Measurements from ENCODE around the gene CDK17. TPM values are rescaled to one million over a fixed set of nuclear protein-coding genes. Genes with fewer than 3 reads are reported as not detected.

Gene CDK17
- total and polyA plus RNA-seq, 2 of the 8 experiments (the other 6 are each of a cell fraction or from before 2014, with no cell fraction given) = 5.8 to 20.0 TPM

GRCh38 chr12:96326628-96327227, 73.5 kb downstream of the CDK17 start (continued):
- no peak for TF ChIP-seq CHD7 (IDR thresholded peaks at IDR 0.05; ENCODE audit: insufficient replicate concordance, low read length)
- TF ChIP-seq NRF1 (IDR thresholded peaks at IDR 0.05; ENCODE audit: low read depth, low read length) = no peak
- TF ChIP-seq SUZ12 (IDR thresholded peaks at IDR 0.05; ENCODE audit: low read length) = no peak
- TF ChIP-seq HDAC2 (IDR thresholded peaks at IDR 0.05; ENCODE audit: borderline replicate concordance in 1 of 2, low read depth in 2 of 2, low read length in 2 of 2) = no peak
- TF ChIP-seq KDM4A (IDR thresholded peaks at IDR 0.05; ENCODE audit: low read depth, low read length, severe bottlenecking) = no peak
- no peak for TF ChIP-seq SP2 (IDR thresholded peaks at IDR 0.05; ENCODE audit: low read length)
- TF ChIP-seq JUND (IDR thresholded peaks at IDR 0.05; ENCODE audit: low read length) = no peak
- TF ChIP-seq SIN3A (conservative IDR thresholded peaks at IDR 0.05 in 1 of 2, IDR thresholded peaks at IDR 0.05 in 1 of 2; ENCODE audit: low read depth in 1 of 2, low read length in 2 of 2) = no peak
- no peak for TF ChIP-seq GTF2F1 (IDR thresholded peaks at IDR 0.05; ENCODE audit: borderline replicate concordance, low read depth, low read length)
